Gastroesophageal sphincter (tissue), 4 donors: ENCODE data around the gene ZFAND4. TPM values are rescaled to one million over a fixed set of nuclear protein-coding genes. Genes with fewer than 3 reads are reported as not detected.
"Not testable (repeated sequence)": the region's sequence is repeated elsewhere in the genome, so short reads cannot be mapped to it uniquely, and the experiment has no call there.

Source experiments
- ATAC-seq: fragments of 150-250 bp; one replicate; pipeline ENCODE4 v1.9.1; 2016; ENCODE audit warnings: mild to moderate bottlenecking, moderate library complexity
- H3K27ac ChIP-seq, 4 donors: fragments of 200-600 bp; sonication (generic) in 3 of 4; 1 replicate in 3 of 4; 2 replicates in 1 of 4; pipeline ENCODE4 v1.5.1; 2016 to 2019
- H3K27me3 ChIP-seq: fragments of 200-600 bp; sonication (generic); one replicate; pipeline ENCODE4 v1.5.1; 2019
- H3K36me3 ChIP-seq, 2 donors: fragments of 200-600 bp; sonication (generic); one replicate each; pipeline ENCODE4 v1.5.1; 2019; ENCODE audit warnings: control low read depth in 1 of 2
- H3K4me1 ChIP-seq, 3 donors: fragments of 200-600 bp; sonication (generic); 1 replicate in 2 of 3; 2 replicates in 1 of 3; pipeline ENCODE4 v1.5.1; 2016 to 2019; ENCODE audit warnings: control low read depth in 2 of 3
- H3K4me3 ChIP-seq, 2 donors: fragments of 200-600 bp; sonication (generic); one replicate each; pipeline ENCODE4 v1.5.1; 2019; ENCODE audit warnings: mild to moderate bottlenecking in 1 of 2, moderate library complexity in 1 of 2
- H3K9me3 ChIP-seq, 3 donors: fragments of 200-600 bp; sonication (generic); one replicate each; pipeline ENCODE4 v1.5.1; 2017 to 2019; ENCODE audit warnings: control low read depth in 2 of 3
- CTCF ChIP-seq, 4 experiments: fragments of 200-600 bp in 2 of 4; fragments of 450-650 bp in 2 of 4; sonication (generic) in 1 of 4; IDR thresholded peaks; one replicate each; pipeline ENCODE4 v1.5.1; 2017 to 2019; ENCODE audit warnings: antibody characterized with exemption in 4 of 4, mild to moderate bottlenecking in 2 of 4, moderate library complexity in 2 of 4
- EP300 ChIP-seq: sonication (generic); formaldehyde crosslinking; IDR thresholded peaks from one replicate; pipeline ENCODE4 v1.6.1; 2017; ENCODE audit warnings: antibody characterized with exemption, mild to moderate bottlenecking
- POLR2A ChIP-seq, 2 donors: fragments of 450-650 bp; IDR thresholded peaks; one replicate each; pipeline ENCODE4 v1.6.1; 2017; ENCODE audit warnings: antibody characterized with exemption in 2 of 2, mild to moderate bottlenecking in 2 of 2, moderate library complexity in 1 of 2
- POLR2AphosphoS5 ChIP-seq: sonication (generic); formaldehyde crosslinking; IDR thresholded peaks from one replicate; pipeline ENCODE4 v1.6.1; 2017; ENCODE audit warnings: antibody characterized with exemption
- WGBS, 2 donors: methylation state at CpG; one replicate each; pipeline ENCODE4 v1.1.5; 2018; ENCODE audit warnings: low coverage in 1 of 2; 5-methylcytosine and 5-hydroxymethylcytosine counted together
- total RNA-seq, 4 donors: library from RNA; depleted of rRNA; stranded (reverse); fragments of >200 nt; gene quantifications; one replicate each; pipeline ENCODE4 v1.1.0, GENCODE V29; 2016

The ZFAND4 gene
- total RNA-seq, 4 donors from 2014 or later: 13.7 to 20.0 (median 16.1) TPM

- H3K4me3 ChIP-seq: no peak overlapping the region
- H3K36me3 ChIP-seq: peaks cover 0 to 28% of the 10 kb centered on the region in 2 donors
- H3K27me3 ChIP-seq: no peaks in the 10 kb centered on the region
- no peak overlapping the region for H3K27ac ChIP-seq
- ATAC-seq: no peak
- H3K9me3 ChIP-seq: peaks cover 0 to 3% (median 0%) of the 10 kb centered on the region in 3 donors
- no peaks in the 10 kb centered on the region for H3K4me1 ChIP-seq
- TF ChIP-seq POLR2A (IDR thresholded peaks at IDR 0.05) (no peak), CTCF (IDR thresholded peaks at IDR 0.05) (no peak), EP300 (no peak), POLR2AphosphoS5 (no peak)
Observed at GRCh38 chr10:45655219-45655618, 17.4 kb downstream of the ZFAND4 start.

- peaks cover 0 to 28% of the 10 kb centered on the region in 2 donors for H3K36me3 ChIP-seq
- WGBS, 2 donors: 93% methylated on average over 2 of the region's 2 CpGs; no CpG with 5 or more reads in 1 of the 2 donors
- H3K4me1 ChIP-seq, H3K9me3 ChIP-seq, H3K4me3 ChIP-seq, ATAC-seq, H3K27ac ChIP-seq, H3K27me3 ChIP-seq: not testable (repeated sequence)
Observed at GRCh38 chr10:45654753-45655141, 17.8 kb downstream of the ZFAND4 start.

GRCh38 chr10:45653454-45653853 lies 19.1 kb downstream of the ZFAND4 start:
- Histone ChIP-seq H3K4me3 (no peak overlapping the region), H3K9me3 (no peaks in the 10 kb centered on the region), H3K27me3 (no peaks in the 10 kb centered on the region), H3K36me3 (peaks cover 0 to 37% of the 10 kb centered on the region in 2 donors), H3K27ac (no peak overlapping the region), H3K4me1 (no peaks in the 10 kb centered on the region)
- TF ChIP-seq POLR2AphosphoS5 (no peak), POLR2A (IDR thresholded peaks at IDR 0.05) (no peak), EP300 (no peak), CTCF (IDR thresholded peaks at IDR 0.05) (no peak)
- no peak for ATAC-seq
- WGBS, 2 donors: 91 to 100% methylated on average over 1 to 2 of the region's 2 CpGs

- H3K4me1 ChIP-seq: no peaks in the 10 kb centered on the region
- no peaks in the 10 kb centered on the region for H3K27me3 ChIP-seq
- ATAC-seq: no peak
- no peaks in the 10 kb centered on the region for H3K9me3 ChIP-seq
- H3K27ac ChIP-seq: no peak overlapping the region
- TF ChIP-seq CTCF (IDR thresholded peaks at IDR 0.05): no peak
- no peak for TF ChIP-seq POLR2AphosphoS5
- no peak for TF ChIP-seq EP300
- no peak for TF ChIP-seq POLR2A (IDR thresholded peaks at IDR 0.05)
- peaks cover 2 to 39% of the 10 kb centered on the region in 2 donors for H3K36me3 ChIP-seq
- 55 to 67% methylated on average over 1 of the region's 1 CpG for WGBS, 2 donors
- H3K4me3 ChIP-seq: no peak overlapping the region
Observed at GRCh38 chr10:45652511-45652910, 20.1 kb downstream of the ZFAND4 start.

GRCh38 chr10:45649296-45649695 lies 23.3 kb downstream of the ZFAND4 start:
- no peaks in the 10 kb centered on the region for H3K27me3 ChIP-seq
- H3K4me1 ChIP-seq: no peaks in the 10 kb centered on the region
- no peak overlapping the region for H3K4me3 ChIP-seq
- H3K36me3 ChIP-seq: peaks cover 2 to 56% of the 10 kb centered on the region in 2 donors
- 46 to 52% methylated on average over 2 of the region's 2 CpGs for WGBS, 2 donors
- no peak overlapping the region for H3K27ac ChIP-seq
- no peak for ATAC-seq
- no peaks in the 10 kb centered on the region for H3K9me3 ChIP-seq
- TF ChIP-seq POLR2A (IDR thresholded peaks at IDR 0.05) (no peak), POLR2AphosphoS5 (no peak), CTCF (IDR thresholded peaks at IDR 0.05) (no peak), EP300 (no peak)

- WGBS, 2 donors: 100% methylated on average over 1 of the region's 2 CpGs
- H3K36me3 ChIP-seq: peaks cover 2 to 63% of the 10 kb centered on the region in 2 donors
- H3K9me3 ChIP-seq: no peaks in the 10 kb centered on the region
- TF ChIP-seq POLR2AphosphoS5: no peak
- no peak for TF ChIP-seq POLR2A (IDR thresholded peaks at IDR 0.05)
- TF ChIP-seq CTCF (IDR thresholded peaks at IDR 0.05): no peak
- no peak overlapping the region for H3K27ac ChIP-seq
- no peak for ATAC-seq
- no peaks in the 10 kb centered on the region for H3K4me1 ChIP-seq
- no peaks in the 10 kb centered on the region for H3K27me3 ChIP-seq
- H3K4me3 ChIP-seq: no peak overlapping the region
Observed at GRCh38 chr10:45647118-45647517, 25.5 kb downstream of the ZFAND4 start.
